ENCODE measurements around the gene TTI1.

Gene TTI1

GRCh38 chr20:38036366-38036765 is 3.1 kb upstream of the TTI1 start:
- peak overlapping the region; percentile 37 for H3K4me3 ChIP-seq (ENCODE audit: low read depth, low read length)
- DNase-seq (ENCODE audit: low read depth): no peak
- TF ChIP-seq, protein P1, sequence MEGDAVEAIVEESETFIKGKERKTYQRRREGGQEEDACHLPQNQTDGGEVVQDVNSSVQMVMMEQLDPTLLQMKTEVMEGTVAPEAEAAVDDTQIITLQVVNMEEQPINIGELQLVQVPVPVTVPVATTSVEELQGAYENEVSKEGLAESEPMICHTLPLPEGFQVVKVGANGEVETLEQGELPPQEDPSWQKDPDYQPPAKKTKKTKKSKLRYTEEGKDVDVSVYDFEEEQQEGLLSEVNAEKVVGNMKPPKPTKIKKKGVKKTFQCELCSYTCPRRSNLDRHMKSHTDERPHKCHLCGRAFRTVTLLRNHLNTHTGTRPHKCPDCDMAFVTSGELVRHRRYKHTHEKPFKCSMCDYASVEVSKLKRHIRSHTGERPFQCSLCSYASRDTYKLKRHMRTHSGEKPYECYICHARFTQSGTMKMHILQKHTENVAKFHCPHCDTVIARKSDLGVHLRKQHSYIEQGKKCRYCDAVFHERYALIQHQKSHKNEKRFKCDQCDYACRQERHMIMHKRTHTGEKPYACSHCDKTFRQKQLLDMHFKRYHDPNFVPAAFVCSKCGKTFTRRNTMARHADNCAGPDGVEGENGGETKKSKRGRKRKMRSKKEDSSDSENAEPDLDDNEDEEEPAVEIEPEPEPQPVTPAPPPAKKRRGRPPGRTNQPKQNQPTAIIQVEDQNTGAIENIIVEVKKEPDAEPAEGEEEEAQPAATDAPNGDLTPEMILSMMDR (IDR thresholded peaks at IDR 0.05; ENCODE audit: low read depth, low read length): no peak

DNA sequence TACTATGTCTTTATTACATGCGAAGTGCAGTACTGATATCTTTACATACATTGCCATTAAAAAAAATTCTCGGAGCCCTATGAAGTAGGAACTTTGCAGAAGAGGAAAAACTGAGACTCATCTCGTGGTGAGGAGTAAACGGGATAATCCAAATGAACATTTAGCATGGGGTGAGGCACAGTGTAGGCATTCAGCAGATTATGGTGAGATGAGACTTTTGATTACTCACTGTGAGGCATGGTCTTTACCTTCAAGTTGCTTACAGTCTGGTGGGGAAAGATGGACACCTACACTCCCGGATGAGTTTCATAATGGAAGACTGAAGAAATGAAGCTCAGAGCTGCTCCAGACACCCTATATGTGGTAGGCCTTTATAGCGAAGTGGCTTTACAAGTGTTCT is 1.7 kb upstream of the TTI1 start:
- H3K4me3 ChIP-seq (ENCODE audit: low read depth, low read length): peak overlapping the region; percentile 86
- TF ChIP-seq MYC (IDR thresholded peaks at IDR 0.05; ENCODE audit: low read depth, low read length): no peak
- TF ChIP-seq POLR2A (IDR thresholded peaks at IDR 0.05; ENCODE audit: extremely low read depth, insufficient read length): no peak
- TF ChIP-seq, protein P1 (IDR thresholded peaks at IDR 0.05; ENCODE audit: low read depth, low read length): no peak
- TF ChIP-seq, protein P2, sequence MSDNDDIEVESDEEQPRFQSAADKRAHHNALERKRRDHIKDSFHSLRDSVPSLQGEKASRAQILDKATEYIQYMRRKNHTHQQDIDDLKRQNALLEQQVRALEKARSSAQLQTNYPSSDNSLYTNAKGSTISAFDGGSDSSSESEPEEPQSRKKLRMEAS (IDR thresholded peaks at IDR 0.05; ENCODE audit: low read depth, low read length): no peak
- DNase-seq (ENCODE audit: low read depth): peak; percentile 6

GRCh38 chr20:38034108-38034649 is 923 bp upstream of the TTI1 start:
- DNase-seq (ENCODE audit: low read depth): peak; percentile 19
- TF ChIP-seq MYC (IDR thresholded peaks at IDR 0.05; ENCODE audit: low read depth, low read length): no peak
- TF ChIP-seq, protein P1 (IDR thresholded peaks at IDR 0.05; ENCODE audit: low read depth, low read length): no peak
- no peak for TF ChIP-seq POLR2A (IDR thresholded peaks at IDR 0.05; ENCODE audit: extremely low read depth, insufficient read length)
- TF ChIP-seq, protein P2 (IDR thresholded peaks at IDR 0.05; ENCODE audit: low read depth, low read length): no peak
- peak overlapping the region; percentile 86 for H3K4me3 ChIP-seq (ENCODE audit: low read depth, low read length)

- DNase-seq (ENCODE audit: low read depth): peak; percentile 49
- peak overlapping the region; percentile 86 for H3K4me3 ChIP-seq (ENCODE audit: low read depth, low read length)
- TF ChIP-seq MYC (IDR thresholded peaks at IDR 0.05; ENCODE audit: low read depth, low read length): no peak
- TF ChIP-seq, protein P1 (IDR thresholded peaks at IDR 0.05; ENCODE audit: low read depth, low read length): no peak
- TF ChIP-seq, protein P2 (IDR thresholded peaks at IDR 0.05; ENCODE audit: low read depth, low read length): peak; percentile 85
Measured at GRCh38 chr20:38032585-38033329, 499 bp downstream of the TTI1 start.

DNA sequence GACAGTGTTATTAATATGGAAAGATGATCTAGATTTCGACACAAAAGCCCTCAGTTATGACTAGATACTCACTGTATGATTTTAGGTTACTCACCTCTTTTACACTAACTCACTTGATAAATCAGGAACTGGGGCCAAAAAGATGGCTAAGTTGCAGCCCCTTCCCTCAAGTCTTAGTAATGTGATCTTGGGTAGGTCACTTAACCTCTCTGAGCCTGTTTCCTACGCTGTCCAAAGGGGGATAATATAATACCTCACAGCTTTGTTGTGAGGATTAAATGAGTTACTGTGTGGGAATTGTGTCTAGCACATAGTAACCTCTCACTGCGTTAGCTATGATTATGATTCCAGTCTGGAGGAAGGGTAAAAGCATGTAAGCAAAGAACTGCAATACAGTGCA is 1.3 kb downstream of the TTI1 start:
- TF ChIP-seq, protein P1 (IDR thresholded peaks at IDR 0.05; ENCODE audit: low read depth, low read length): no peak
- TF ChIP-seq MYC (IDR thresholded peaks at IDR 0.05; ENCODE audit: low read depth, low read length) (no peak), POLR2A (IDR thresholded peaks at IDR 0.05; ENCODE audit: extremely low read depth, insufficient read length) (no peak)
- TF ChIP-seq, protein P2 (IDR thresholded peaks at IDR 0.05; ENCODE audit: low read depth, low read length): no peak
- peak overlapping the region; percentile 86 for H3K4me3 ChIP-seq (ENCODE audit: low read depth, low read length)
- peak; percentile 24 for DNase-seq (ENCODE audit: low read depth)
